Measurements from ENCODE around the gene SDC4.

SDC4 gene

DNA sequence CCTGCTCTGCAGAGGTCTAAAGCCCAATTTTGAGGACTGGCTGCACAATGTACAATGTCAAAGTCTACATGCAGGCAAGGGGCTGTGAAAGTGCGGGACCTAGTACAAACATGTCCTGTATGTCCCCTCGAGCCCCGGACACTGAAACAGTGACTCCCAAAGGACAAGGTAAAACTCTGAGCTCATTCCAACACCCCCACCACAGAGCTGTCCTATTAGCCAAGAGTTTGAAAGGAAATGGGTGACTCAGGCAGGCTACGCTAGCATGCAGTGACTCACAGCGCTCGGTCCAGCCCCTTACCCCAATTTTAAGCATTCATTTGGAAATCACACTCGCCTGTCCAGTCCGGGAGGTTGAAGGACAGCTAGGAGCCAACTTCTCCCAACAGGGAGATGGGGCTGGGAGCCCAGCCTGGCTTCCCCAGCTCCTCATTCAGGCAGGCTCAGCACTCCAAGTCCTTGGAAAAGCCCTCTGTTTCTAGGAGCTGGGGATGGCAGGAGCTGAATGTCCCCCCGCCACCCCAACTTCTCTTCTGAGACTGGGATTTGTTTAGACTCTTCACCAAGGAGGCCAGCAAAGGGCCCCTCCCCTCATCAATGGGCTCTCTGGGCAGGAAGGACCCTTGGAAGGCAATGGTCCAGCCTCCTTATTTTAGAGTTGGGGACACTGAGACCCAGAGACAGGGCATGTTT, 3.9 kb downstream of the SDC4 start:
- no peak overlapping the region for H3K4me3 ChIP-seq (ENCODE audit: low read depth in 1 of 2, low read length in 1 of 2)
- no peaks in the 10 kb centered on the region for H3K36me3 ChIP-seq
- H3K4me1 ChIP-seq (ENCODE audit: control insufficient read depth in 1 of 2, insufficient read depth in 1 of 2, low read depth in 1 of 2, low read length in 1 of 2) = peaks cover 0 to 9% of the 10 kb centered on the region in 2 experiments
- H3K9me3 ChIP-seq = no peaks in the 10 kb centered on the region
- TF ChIP-seq, protein P1, sequence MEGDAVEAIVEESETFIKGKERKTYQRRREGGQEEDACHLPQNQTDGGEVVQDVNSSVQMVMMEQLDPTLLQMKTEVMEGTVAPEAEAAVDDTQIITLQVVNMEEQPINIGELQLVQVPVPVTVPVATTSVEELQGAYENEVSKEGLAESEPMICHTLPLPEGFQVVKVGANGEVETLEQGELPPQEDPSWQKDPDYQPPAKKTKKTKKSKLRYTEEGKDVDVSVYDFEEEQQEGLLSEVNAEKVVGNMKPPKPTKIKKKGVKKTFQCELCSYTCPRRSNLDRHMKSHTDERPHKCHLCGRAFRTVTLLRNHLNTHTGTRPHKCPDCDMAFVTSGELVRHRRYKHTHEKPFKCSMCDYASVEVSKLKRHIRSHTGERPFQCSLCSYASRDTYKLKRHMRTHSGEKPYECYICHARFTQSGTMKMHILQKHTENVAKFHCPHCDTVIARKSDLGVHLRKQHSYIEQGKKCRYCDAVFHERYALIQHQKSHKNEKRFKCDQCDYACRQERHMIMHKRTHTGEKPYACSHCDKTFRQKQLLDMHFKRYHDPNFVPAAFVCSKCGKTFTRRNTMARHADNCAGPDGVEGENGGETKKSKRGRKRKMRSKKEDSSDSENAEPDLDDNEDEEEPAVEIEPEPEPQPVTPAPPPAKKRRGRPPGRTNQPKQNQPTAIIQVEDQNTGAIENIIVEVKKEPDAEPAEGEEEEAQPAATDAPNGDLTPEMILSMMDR (IDR thresholded peaks at IDR 0.05) = no peak
- H3K27ac ChIP-seq = no peak overlapping the region
- H3K27me3 ChIP-seq = peaks cover 60% of the 10 kb centered on the region

DNA sequence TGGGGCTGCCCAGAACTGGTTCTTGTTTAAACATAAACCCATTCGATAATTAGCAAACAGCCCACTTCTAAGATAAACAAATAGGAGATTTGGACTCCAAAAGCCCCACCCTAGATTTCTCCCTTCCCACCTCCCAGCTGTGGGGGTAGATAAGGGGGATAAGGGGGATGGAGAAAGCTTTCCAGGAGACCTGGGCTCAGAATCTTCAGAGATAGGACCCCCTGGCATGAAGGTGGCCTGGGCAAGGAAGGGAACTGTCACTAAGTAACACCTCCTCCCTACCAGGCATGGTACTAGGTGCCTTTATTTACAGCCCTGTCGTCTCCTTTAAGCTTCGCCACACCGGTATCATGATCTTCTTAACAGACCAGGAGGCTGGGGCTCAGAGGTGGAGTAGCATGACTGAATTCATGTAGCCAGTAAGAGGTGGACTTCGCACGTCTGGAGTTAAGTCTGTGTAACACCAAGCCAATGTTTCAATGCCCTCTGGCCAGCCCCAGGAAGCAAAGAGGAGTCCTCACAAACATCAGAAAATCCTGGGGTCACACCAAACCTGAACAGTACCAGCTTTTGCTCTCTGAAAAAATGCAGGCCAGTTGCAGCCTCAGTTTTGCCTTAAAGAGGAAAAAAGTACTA, 4.6 kb downstream of the SDC4 start:
- no peak overlapping the region for H3K27ac ChIP-seq
- H3K9me3 ChIP-seq = no peaks in the 10 kb centered on the region
- TF ChIP-seq, protein P1 (IDR thresholded peaks at IDR 0.05) = no peak
- H3K36me3 ChIP-seq = no peaks in the 10 kb centered on the region
- no peak overlapping the region for H3K4me3 ChIP-seq (ENCODE audit: low read depth in 1 of 2, low read length in 1 of 2)
- peaks cover 0 to 9% of the 10 kb centered on the region in 2 experiments for H3K4me1 ChIP-seq (ENCODE audit: control insufficient read depth in 1 of 2, insufficient read depth in 1 of 2, low read depth in 1 of 2, low read length in 1 of 2)
- H3K27me3 ChIP-seq = peaks cover 54% of the 10 kb centered on the region

DNA sequence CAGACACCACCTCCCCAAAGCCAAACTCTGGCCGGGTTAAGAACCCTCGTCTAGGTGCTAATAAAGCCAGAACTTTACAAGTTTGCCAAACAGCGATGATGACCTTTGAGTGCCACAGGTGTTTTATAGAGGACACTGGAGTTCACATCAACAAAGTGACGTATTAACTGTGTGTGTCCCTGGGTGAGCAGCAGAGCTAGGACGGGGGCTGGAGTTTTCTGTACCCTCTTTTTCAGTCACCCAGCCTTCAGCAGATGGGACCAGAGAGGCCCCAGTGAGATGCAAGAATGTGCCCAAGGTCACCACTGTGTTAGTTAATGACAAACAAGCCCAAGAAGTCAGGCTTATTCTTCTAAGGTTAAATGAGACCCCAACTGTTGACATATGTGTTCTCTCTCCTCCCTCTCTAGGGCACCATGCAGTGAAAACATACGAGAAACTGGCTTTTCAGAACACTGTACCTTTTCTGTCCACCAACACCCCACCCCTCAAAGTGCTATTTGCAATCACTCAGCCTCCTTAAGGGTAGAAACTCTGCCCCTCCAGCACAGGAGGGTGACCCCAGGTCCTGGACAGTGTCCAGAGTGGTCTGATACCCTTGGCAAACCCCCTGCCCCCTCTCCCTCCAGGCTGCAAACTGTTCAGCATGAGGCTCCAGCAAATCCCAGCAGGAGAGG, 5.2 kb downstream of the SDC4 start:
- Histone ChIP-seq H3K36me3 (no peaks in the 10 kb centered on the region), H3K4me1 (ENCODE audit: control insufficient read depth in 1 of 2, insufficient read depth in 1 of 2, low read depth in 1 of 2, low read length in 1 of 2) (peaks cover 0 to 4% of the 10 kb centered on the region in 2 experiments), H3K27ac (no peak overlapping the region), H3K27me3 (peaks cover 47% of the 10 kb centered on the region), H3K4me3 (ENCODE audit: low read depth in 1 of 2, low read length in 1 of 2) (no peak overlapping the region), H3K9me3 (no peaks in the 10 kb centered on the region)
- TF ChIP-seq, protein P1 (IDR thresholded peaks at IDR 0.05) = no peak

- no peaks in the 10 kb centered on the region for H3K4me1 ChIP-seq (ENCODE audit: control insufficient read depth in 1 of 2, insufficient read depth in 1 of 2, low read depth in 1 of 2, low read length in 1 of 2)
- peaks cover 39% of the 10 kb centered on the region for H3K27me3 ChIP-seq
- no peaks in the 10 kb centered on the region for H3K36me3 ChIP-seq
- no peak overlapping the region for H3K4me3 ChIP-seq (ENCODE audit: low read depth in 1 of 2, low read length in 1 of 2)
- TF ChIP-seq, protein P1 (IDR thresholded peaks at IDR 0.05) = no peak
- no peaks in the 10 kb centered on the region for H3K9me3 ChIP-seq
- H3K27ac ChIP-seq = no peak overlapping the region
Observed at GRCh38 chr20:45341939-45342854, 6.0 kb downstream of the SDC4 start.

GRCh38 chr20:45341579-45341938, 6.7 kb downstream of the SDC4 start:
- H3K4me1 ChIP-seq (ENCODE audit: control insufficient read depth in 1 of 2, insufficient read depth in 1 of 2, low read depth in 1 of 2, low read length in 1 of 2) = no peaks in the 10 kb centered on the region
- H3K36me3 ChIP-seq = no peaks in the 10 kb centered on the region
- H3K4me3 ChIP-seq (ENCODE audit: low read depth in 1 of 2, low read length in 1 of 2) = no peak overlapping the region
- H3K27me3 ChIP-seq = peaks cover 33% of the 10 kb centered on the region
- H3K9me3 ChIP-seq = no peaks in the 10 kb centered on the region
- no peak overlapping the region for H3K27ac ChIP-seq
- TF ChIP-seq, protein P1 (IDR thresholded peaks at IDR 0.05) = no peak

All from neutrophil (primary cell).